Measurements from ENCODE around the gene PPTC7.

DNA sequence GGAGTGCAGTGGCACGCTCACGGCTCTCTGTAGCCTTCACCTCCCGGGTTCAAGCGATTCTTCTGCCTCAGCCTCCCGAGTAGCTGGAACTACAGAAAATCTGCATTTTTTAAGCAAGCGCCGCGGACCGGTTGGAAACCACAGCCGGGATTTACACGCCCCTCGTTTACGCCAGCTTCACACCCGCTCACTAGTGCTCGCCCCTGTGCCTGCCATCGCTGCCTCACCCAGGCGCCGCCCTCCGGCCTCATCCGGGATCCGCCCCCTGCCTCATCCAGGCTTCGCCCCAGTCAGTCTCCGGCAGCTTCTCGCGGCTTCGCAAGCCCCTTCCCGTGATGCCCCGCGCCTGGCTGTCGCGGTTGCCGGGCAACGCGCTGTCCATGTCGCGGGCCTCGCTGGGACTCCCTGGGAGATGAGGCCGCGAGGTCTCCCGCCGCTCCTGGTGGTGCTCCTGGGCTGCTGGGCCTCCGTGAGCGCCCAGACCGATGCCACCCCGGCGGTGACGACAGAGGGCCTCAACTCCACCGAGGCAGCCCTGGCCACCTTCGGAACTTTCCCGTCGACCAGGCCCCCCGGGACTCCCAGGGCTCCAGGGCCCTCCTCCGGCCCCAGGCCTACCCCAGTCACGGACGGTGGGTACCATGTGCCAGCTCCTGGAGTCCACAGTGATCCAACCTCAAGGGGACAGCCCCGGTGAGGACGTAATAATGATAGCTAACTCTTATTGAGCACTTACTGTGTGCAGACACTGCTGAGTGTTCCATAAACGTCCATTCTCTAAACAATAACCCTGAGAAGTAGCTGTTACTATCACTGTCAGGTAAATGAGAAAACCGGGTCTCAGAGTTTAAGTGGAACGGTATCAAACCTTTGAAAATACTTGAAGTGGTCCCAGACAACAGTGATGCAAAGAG, 30.9 kb upstream of the PPTC7 start, which contains the start of gene TCTN1:
- TF ChIP-seq, protein P1, sequence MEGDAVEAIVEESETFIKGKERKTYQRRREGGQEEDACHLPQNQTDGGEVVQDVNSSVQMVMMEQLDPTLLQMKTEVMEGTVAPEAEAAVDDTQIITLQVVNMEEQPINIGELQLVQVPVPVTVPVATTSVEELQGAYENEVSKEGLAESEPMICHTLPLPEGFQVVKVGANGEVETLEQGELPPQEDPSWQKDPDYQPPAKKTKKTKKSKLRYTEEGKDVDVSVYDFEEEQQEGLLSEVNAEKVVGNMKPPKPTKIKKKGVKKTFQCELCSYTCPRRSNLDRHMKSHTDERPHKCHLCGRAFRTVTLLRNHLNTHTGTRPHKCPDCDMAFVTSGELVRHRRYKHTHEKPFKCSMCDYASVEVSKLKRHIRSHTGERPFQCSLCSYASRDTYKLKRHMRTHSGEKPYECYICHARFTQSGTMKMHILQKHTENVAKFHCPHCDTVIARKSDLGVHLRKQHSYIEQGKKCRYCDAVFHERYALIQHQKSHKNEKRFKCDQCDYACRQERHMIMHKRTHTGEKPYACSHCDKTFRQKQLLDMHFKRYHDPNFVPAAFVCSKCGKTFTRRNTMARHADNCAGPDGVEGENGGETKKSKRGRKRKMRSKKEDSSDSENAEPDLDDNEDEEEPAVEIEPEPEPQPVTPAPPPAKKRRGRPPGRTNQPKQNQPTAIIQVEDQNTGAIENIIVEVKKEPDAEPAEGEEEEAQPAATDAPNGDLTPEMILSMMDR (IDR thresholded peaks at IDR 0.05; ENCODE audit: poor library complexity), result no peak
- no peak for TF ChIP-seq EZH2phosphoT487 (IDR thresholded peaks at IDR 0.05; ENCODE audit: low read depth, severe bottlenecking, unreplicated experiment)

Measured in hepatocyte (in vitro differentiated cells).